Middle frontal gyrus (tissue), 1 donor: ENCODE data around the gene CCT8L2.
"Not testable (repeated sequence)": the region's sequence is repeated elsewhere in the genome, so short reads cannot be mapped to it uniquely, and the experiment has no call there.

Source experiments
- DNase-seq: peaks from one replicate; pipeline ENCODE4 v3.0.0-alpha.2; 2015; ENCODE audit warnings: low spot score; ENCODE audit errors: extremely low spot score

CCT8L2 gene

GRCh38 chr22:16599648-16600047 is 7.0 kb upstream of the CCT8L2 start:
- not testable (repeated sequence) for DNase-seq

- DNase-seq = not testable (repeated sequence)
Observed at GRCh38 chr22:16595251-16595650, 2.6 kb upstream of the CCT8L2 start.

- no peak for DNase-seq
Observed at GRCh38 chr22:16594026-16594425, 1.4 kb upstream of the CCT8L2 start.

- not testable (repeated sequence) for DNase-seq
Observed at GRCh38 chr22:16592231-16592630, 379 bp downstream of the CCT8L2 start.

- not testable (repeated sequence) for DNase-seq
Observed at GRCh38 chr22:16591136-16591535, 1.5 kb downstream of the CCT8L2 start.

- DNase-seq = no peak
Observed at GRCh38 chr22:16586991-16587390, 5.6 kb downstream of the CCT8L2 start.

GRCh38 chr22:16586170-16586569 is 6.4 kb downstream of the CCT8L2 start:
- DNase-seq = no peak

- not testable (repeated sequence) for DNase-seq
Observed at GRCh38 chr22:16580872-16581271, 11.7 kb downstream of the CCT8L2 start.

- not testable (repeated sequence) for DNase-seq
Observed at GRCh38 chr22:16569240-16569834, 23.3 kb downstream of the CCT8L2 start.

GRCh38 chr22:16568425-16568758 is 24.2 kb downstream of the CCT8L2 start:
- no peak for DNase-seq

- not testable (repeated sequence) for DNase-seq
Observed at GRCh38 chr22:16567617-16568424, 24.8 kb downstream of the CCT8L2 start.

- DNase-seq = not testable (repeated sequence)
Observed at GRCh38 chr22:16566421-16567151, 26.0 kb downstream of the CCT8L2 start.

- not testable (repeated sequence) for DNase-seq
Observed at GRCh38 chr22:16565585-16566420, 26.8 kb downstream of the CCT8L2 start.

- DNase-seq = not testable (repeated sequence)
Observed at GRCh38 chr22:16564837-16565584, 27.6 kb downstream of the CCT8L2 start.

GRCh38 chr22:16563555-16564520 is 28.8 kb downstream of the CCT8L2 start:
- no peak for DNase-seq

- no peak for DNase-seq
Observed at GRCh38 chr22:16562711-16563554, 29.7 kb downstream of the CCT8L2 start.

GRCh38 chr22:16561093-16561658 is 31.4 kb downstream of the CCT8L2 start:
- DNase-seq = not testable (repeated sequence)

GRCh38 chr22:16560651-16561050 is 32.0 kb downstream of the CCT8L2 start:
- DNase-seq = not testable (repeated sequence)
